Neuron (in vitro differentiated cells): ENCODE data around the gene PTPRK.

Experiments used
- H2AFZ ChIP-seq: one replicate; pipeline ENCODE4 v1.6.1; 2013; ENCODE audit warnings: low read depth, mild to moderate bottlenecking, inconsistent platforms, low read length, moderate library complexity
- H3K27me3 ChIP-seq: one replicate; pipeline ENCODE4 v1.6.1; 2013; ENCODE audit warnings: low read length; ENCODE audit not compliant: insufficient read depth
- H3K36me3 ChIP-seq: one replicate; pipeline ENCODE4 v1.6.1; 2013; ENCODE audit warnings: low read length; ENCODE audit not compliant: insufficient read depth
- H3K4me1 ChIP-seq: one replicate; pipeline ENCODE4 v1.6.1; 2013; ENCODE audit warnings: low read length; ENCODE audit not compliant: insufficient read depth
- H3K4me3 ChIP-seq: 2 replicates; pipeline ENCODE4 v1.5.1; 2013; ENCODE audit warnings: mild to moderate bottlenecking, low read length, moderate library complexity
- H3K9me3 ChIP-seq: one replicate; pipeline ENCODE4 v1.6.1; 2013; ENCODE audit warnings: low read length

PTPRK gene

GRCh38 chr6:128520436-128521281, at the start of gene PTPRK:
Gene PTPRK, minus strand, starts transcription at chr6:128520599. Its CDS starts 241 bp downstream, at chr6:128520358.
- Histone ChIP-seq H3K36me3 (no peaks in the 10 kb centered on the region), H2AFZ (peak within 1 kb of the TSS; percentile 93), H3K4me3 (peak within 1 kb of the TSS; percentile 97), H3K9me3 (no peaks in the 10 kb centered on the region), H3K27me3 (no peaks in the 10 kb centered on the region), H3K4me1 (peaks cover 42% of the 10 kb centered on the region)

GRCh38 chr6:128567029-128567428, 46.6 kb upstream of the PTPRK start:
- no peaks in the 10 kb centered on the region for H3K4me1 ChIP-seq
- no peaks in the 10 kb centered on the region for H3K36me3 ChIP-seq
- H3K9me3 ChIP-seq, result no peaks in the 10 kb centered on the region
- no peak overlapping the region for H3K4me3 ChIP-seq
- H2AFZ ChIP-seq, result no peak overlapping the region
- H3K27me3 ChIP-seq, result no peaks in the 10 kb centered on the region

GRCh38 chr6:128560966-128561365, 40.6 kb upstream of the PTPRK start:
- Histone ChIP-seq H3K36me3 (no peaks in the 10 kb centered on the region), H3K4me1 (no peaks in the 10 kb centered on the region), H3K9me3 (no peaks in the 10 kb centered on the region), H3K4me3 (no peak overlapping the region), H3K27me3 (no peaks in the 10 kb centered on the region), H2AFZ (no peak overlapping the region)

GRCh38 chr6:128558924-128559323, 38.5 kb upstream of the PTPRK start:
- H3K4me1 ChIP-seq, result peaks cover 5% of the 10 kb centered on the region
- no peak overlapping the region for H2AFZ ChIP-seq
- H3K36me3 ChIP-seq, result no peaks in the 10 kb centered on the region
- no peak overlapping the region for H3K4me3 ChIP-seq
- H3K27me3 ChIP-seq, result no peaks in the 10 kb centered on the region
- H3K9me3 ChIP-seq, result no peaks in the 10 kb centered on the region

GRCh38 chr6:128558021-128558420, 37.6 kb upstream of the PTPRK start:
- no peak overlapping the region for H3K4me3 ChIP-seq
- H3K27me3 ChIP-seq, result no peaks in the 10 kb centered on the region
- H2AFZ ChIP-seq, result no peak overlapping the region
- no peaks in the 10 kb centered on the region for H3K36me3 ChIP-seq
- peaks cover 5% of the 10 kb centered on the region for H3K4me1 ChIP-seq
- H3K9me3 ChIP-seq, result no peaks in the 10 kb centered on the region

GRCh38 chr6:128557081-128557480, 36.7 kb upstream of the PTPRK start:
- no peaks in the 10 kb centered on the region for H3K9me3 ChIP-seq
- H3K4me3 ChIP-seq, result no peak overlapping the region
- H3K4me1 ChIP-seq, result peaks cover 5% of the 10 kb centered on the region

GRCh38 chr6:128554302-128554701, 33.9 kb upstream of the PTPRK start:
- H2AFZ ChIP-seq, result no peak overlapping the region
- no peaks in the 10 kb centered on the region for H3K9me3 ChIP-seq
- no peaks in the 10 kb centered on the region for H3K36me3 ChIP-seq
- peaks cover 5% of the 10 kb centered on the region for H3K4me1 ChIP-seq
- no peaks in the 10 kb centered on the region for H3K27me3 ChIP-seq
- no peak overlapping the region for H3K4me3 ChIP-seq

More at GRCh38 chr6:128557081-128557480, 36.7 kb upstream of the PTPRK start:
- H3K36me3 ChIP-seq, result no peaks in the 10 kb centered on the region
- no peak overlapping the region for H2AFZ ChIP-seq
- no peaks in the 10 kb centered on the region for H3K27me3 ChIP-seq

GRCh38 chr6:128541261-128541660, 20.9 kb upstream of the PTPRK start:
- H3K36me3 ChIP-seq, result no peaks in the 10 kb centered on the region
- no peak overlapping the region for H3K4me3 ChIP-seq
- no peak overlapping the region for H2AFZ ChIP-seq
- no peaks in the 10 kb centered on the region for H3K27me3 ChIP-seq
- no peaks in the 10 kb centered on the region for H3K9me3 ChIP-seq
- H3K4me1 ChIP-seq, result no peaks in the 10 kb centered on the region

GRCh38 chr6:128538763-128539162, 18.4 kb upstream of the PTPRK start:
- Histone ChIP-seq H2AFZ (no peak overlapping the region), H3K9me3 (no peaks in the 10 kb centered on the region), H3K4me3 (no peak overlapping the region), H3K36me3 (no peaks in the 10 kb centered on the region), H3K4me1 (no peaks in the 10 kb centered on the region), H3K27me3 (no peaks in the 10 kb centered on the region)

GRCh38 chr6:128532827-128533226, 12.4 kb upstream of the PTPRK start:
- Histone ChIP-seq H3K36me3 (no peaks in the 10 kb centered on the region), H3K9me3 (no peaks in the 10 kb centered on the region), H3K27me3 (no peaks in the 10 kb centered on the region), H3K4me3 (no peak overlapping the region), H3K4me1 (no peaks in the 10 kb centered on the region), H2AFZ (no peak overlapping the region)

GRCh38 chr6:128532136-128532535, 11.7 kb upstream of the PTPRK start:
- Histone ChIP-seq H3K27me3 (no peaks in the 10 kb centered on the region), H3K4me1 (no peaks in the 10 kb centered on the region), H3K9me3 (no peaks in the 10 kb centered on the region), H3K36me3 (no peaks in the 10 kb centered on the region), H2AFZ (no peak overlapping the region), H3K4me3 (no peak overlapping the region)

GRCh38 chr6:128531696-128532095, 11.3 kb upstream of the PTPRK start:
- H3K27me3 ChIP-seq, result no peaks in the 10 kb centered on the region
- H3K4me3 ChIP-seq, result no peak overlapping the region
- no peaks in the 10 kb centered on the region for H3K36me3 ChIP-seq
- no peak overlapping the region for H2AFZ ChIP-seq
- H3K4me1 ChIP-seq, result no peaks in the 10 kb centered on the region
- H3K9me3 ChIP-seq, result no peaks in the 10 kb centered on the region

- no peak overlapping the region for H2AFZ ChIP-seq
- H3K36me3 ChIP-seq, result no peaks in the 10 kb centered on the region
- no peaks in the 10 kb centered on the region for H3K9me3 ChIP-seq
- no peak overlapping the region for H3K4me3 ChIP-seq
- no peaks in the 10 kb centered on the region for H3K27me3 ChIP-seq
- peaks cover 21% of the 10 kb centered on the region for H3K4me1 ChIP-seq
Observed at GRCh38 chr6:128528241-128528640, 7.8 kb upstream of the PTPRK start.

GRCh38 chr6:128527375-128527774, 7.0 kb upstream of the PTPRK start:
- Histone ChIP-seq H3K4me3 (no peak overlapping the region), H3K9me3 (no peaks in the 10 kb centered on the region), H3K27me3 (no peaks in the 10 kb centered on the region), H2AFZ (no peak overlapping the region), H3K36me3 (no peaks in the 10 kb centered on the region), H3K4me1 (peaks cover 21% of the 10 kb centered on the region)
